B cell (primary cell): ENCODE data around the gene H2BK1. TPM values are rescaled to one million over a fixed set of nuclear protein-coding genes. Genes with fewer than 3 reads are reported as not detected.
A peak's percentile ranks its signal among the peaks of the same experiment; 100 is the strongest.

Experiments
- ATAC-seq: fragments of 200-7000 bp; cut with Tn5 transposase; one replicate; pipeline ENCODE4 v1.10.0; 2021; ENCODE audit warnings: low read depth, mild to moderate bottlenecking, moderate number of reproducible peaks, moderate library complexity
- CTCF ChIA-PET: fragments of 350-600 bp; sonication (Branson Sonifier 250); formaldehyde crosslinking; loops from one replicate; lab custom pipeline; 2021; ENCODE audit warnings: antibody characterized with exemption, inconsistent platforms; lab: Charles Lee
- POLR2A ChIA-PET: fragments of 350-600 bp; sonication (Branson Sonifier 250); formaldehyde crosslinking; loops from one replicate; lab custom pipeline; 2021; ENCODE audit warnings: antibody characterized with exemption; lab: Charles Lee
- DNase-seq: peaks from one replicate; pipeline ENCODE4 v3.0.0; 2013
- H2AFZ ChIP-seq: 2 replicates; pipeline ENCODE4 v1.6.1; 2012; ENCODE audit warnings: mild to moderate bottlenecking, low read depth, low read length; ENCODE audit not compliant: insufficient read depth, poor library complexity, severe bottlenecking
- H3K27ac ChIP-seq, 2 donors: 1 replicate in 1 of 2; 2 replicates in 1 of 2; pipeline ENCODE4 v1.5.1; 2012 to 2013; ENCODE audit warnings: low read length in 2 of 2, mild to moderate bottlenecking in 2 of 2, moderate library complexity in 1 of 2
- H3K27me3 ChIP-seq, 4 experiments: fragments of 200-600 bp in 1 of 4; sonication (generic) in 1 of 4; replicated peaks in 1 of 4; 1 replicate in 2 of 4; 2 replicates in 2 of 4; pipeline versions ENCODE4 v1.6.1 to v1.7.0; 2013 to 2016; ENCODE audit warnings: low read length in 3 of 4, mild to moderate bottlenecking in 2 of 4, mixed read lengths in 1 of 4, moderate library complexity in 1 of 4; ENCODE audit not compliant: insufficient read depth in 4 of 4, control insufficient read depth in 3 of 4; ENCODE audit errors: control extremely low read depth in 1 of 4
- H3K36me3 ChIP-seq, 2 experiments: replicated peaks in 1 of 2; 1 replicate in 1 of 2; 2 replicates in 1 of 2; pipeline versions ENCODE4 v1.6.1 to v1.7.1; 2013; ENCODE audit warnings: low read length in 1 of 2; ENCODE audit not compliant: insufficient read depth in 2 of 2, control insufficient read depth in 1 of 2; ENCODE audit errors: control extremely low read depth in 1 of 2, extremely low read depth in 1 of 2
- H3K4me1 ChIP-seq, 2 donors: fragments of 200-600 bp in 1 of 2; sonication (generic) in 1 of 2; 1 replicate in 1 of 2; 2 replicates in 1 of 2; pipeline versions ENCODE4 v1.5.1 to v1.6.1; 2013 to 2017; ENCODE audit warnings: low read length in 2 of 2; ENCODE audit not compliant: control insufficient read depth in 2 of 2, insufficient read depth in 2 of 2
- H3K4me2 ChIP-seq: replicated peaks from 2 replicates; pipeline ENCODE3; 2012; ENCODE audit warnings: mild to moderate bottlenecking, low read depth, low read length; ENCODE audit not compliant: poor library complexity, severe bottlenecking
- H3K4me3 ChIP-seq, 5 experiments: fragments of 200-600 bp in 1 of 5; sonication (generic) in 1 of 5; 1 replicate in 3 of 5; 2 replicates in 2 of 5; pipeline versions ENCODE4 v1.5.1 to v1.7.0; 2011 to 2016; ENCODE audit warnings: low read length in 4 of 5, mild to moderate bottlenecking in 4 of 5, low read depth in 2 of 5, control low read depth in 1 of 5, moderate library complexity in 1 of 5; ENCODE audit not compliant: insufficient read depth in 1 of 5; ENCODE audit errors: control extremely low read depth in 1 of 5, extremely low read depth in 1 of 5
- H3K79me2 ChIP-seq: fragments of 200-600 bp; sonication (generic); one replicate; pipeline ENCODE4 v1.6.0; 2016; ENCODE audit warnings: low read length; ENCODE audit not compliant: control insufficient read depth, insufficient read depth
- H3K9ac ChIP-seq: fragments of 200-600 bp; sonication (generic); 2 replicates; pipeline ENCODE4 v1.6.1; 2017; ENCODE audit warnings: mild to moderate bottlenecking, low read length, moderate library complexity
- H3K9me3 ChIP-seq, 3 donors: one replicate each; pipeline versions ENCODE4 v1.6.1 to v1.7.1; 2013; ENCODE audit warnings: low read length in 2 of 3; ENCODE audit not compliant: control insufficient read depth in 2 of 3, insufficient read depth in 1 of 3; ENCODE audit errors: control extremely low read depth in 1 of 3
- H4K20me1 ChIP-seq: 2 replicates; pipeline ENCODE4 v1.6.0; 2012; ENCODE audit warnings: mild to moderate bottlenecking, low read length; ENCODE audit not compliant: insufficient read depth, control insufficient read depth, poor library complexity, severe bottlenecking
- H3K27ac Mint-ChIP-seq: one replicate; pipeline ENCODE4 v1.8.0; 2021; ENCODE audit warnings: mixed read lengths
- H3K27me3 Mint-ChIP-seq: one replicate; pipeline ENCODE4 v1.8.0; 2021; ENCODE audit warnings: mixed read lengths
- H3K4me1 Mint-ChIP-seq: one replicate; pipeline ENCODE4 v1.8.0; 2021; ENCODE audit warnings: mixed read lengths
- H3K4me3 Mint-ChIP-seq: one replicate; pipeline ENCODE4 v1.8.0; 2021; ENCODE audit warnings: mixed read lengths
- H3K9me3 Mint-ChIP-seq: one replicate; pipeline ENCODE4 v1.8.0; 2022; ENCODE audit warnings: mixed read lengths; ENCODE audit not compliant: insufficient read depth
- CTCF ChIP-seq: fragments of 200-600 bp; IDR thresholded peaks from one replicate; pipeline ENCODE4 v1.8.0; 2022; ENCODE audit warnings: antibody characterized with exemption, mild to moderate bottlenecking
- EZH2 ChIP-seq: IDR thresholded peaks from 2 replicates; pipeline ENCODE4 v1.6.1; 2012; ENCODE audit warnings: borderline replicate concordance, low read depth, mild to moderate bottlenecking, moderate library complexity, low read length; ENCODE audit not compliant: insufficient read depth, poor library complexity, severe bottlenecking
- WGBS: methylation state at CpG from one replicate; pipeline ENCODE4 v1.1.5; 2013; ENCODE audit warnings: missing lambda C conversion rate; ENCODE audit not compliant: insufficient coverage; 5-methylcytosine and 5-hydroxymethylcytosine counted together
- intact Hi-C: fragments of 100-400 bp; cut with micrococcal nuclease; formaldehyde crosslinking; loops from one replicate; pipeline ENCODE4 v1.10.0; 2022
- polyA plus RNA-seq: library from polyadenylated mRNA; depleted of rRNA; stranded (reverse); fragments of >200 nt; gene quantifications from 2 replicates; pipeline ENCODE4 v1.2.3, GENCODE V29; 2012
- total RNA-seq, 2 donors: library from RNA; stranded (reverse); fragments of 120-200 nt in 1 of 2; gene quantifications; 1 replicate in 1 of 2; 2 replicates in 1 of 2; pipeline versions ENCODE4 v1.2.3 to v1.2.4, GENCODE V29; 2013 to 2022

H2BK1 gene
- total and polyA plus RNA-seq, 2 donors (not counting 1 experiment from before 2014, with no cell fraction given): 4.2 TPM; not detected in 1

GRCh38 chr7:151251328-151251688 is 41.0 kb upstream of the H2BK1 start:
- Histone ChIP-seq H3K36me3 (no peaks in the 10 kb centered on the region), H3K27ac (no peak overlapping the region), H3K4me2 (peak overlapping the region; percentile 87), H3K9ac (peak overlapping the region; percentile 48), H3K9me3 (peaks cover 0 to 7% (median 0%) of the 10 kb centered on the region in 3 donors), H3K4me1 (peaks cover 23 to 30% of the 10 kb centered on the region in 2 donors), H3K79me2 (no peaks in the 10 kb centered on the region), H3K4me3 (peak overlapping the region in 2 of 5 experiments; percentile 44 to 47), H2AFZ (peak overlapping the region; percentile 70), H4K20me1 (no peaks in the 10 kb centered on the region), H3K27me3 (peaks cover 0 to 58% (median 23%) of the 10 kb centered on the region in 4 experiments)
- POLR2A ChIA-PET: interaction anchor here (0.6 kb wide), 1 partner anchor 24 kb away, joined by 3 read pairs; the partner anchor contains the start of gene ABCF2
- Mint-ChIP-seq H3K4me3 (peak overlapping the region; percentile 70), H3K27ac (no peak overlapping the region), H3K27me3 (peaks cover 53% of the 10 kb centered on the region), H3K9me3 (no peaks in the 10 kb centered on the region), H3K4me1 (peaks cover 31% of the 10 kb centered on the region)
- CTCF ChIA-PET: interaction anchor here (2.0 kb wide), 1 partner anchor 8 kb away, joined by 8 read pairs; no protein-coding TSS in a partner anchor
- intact Hi-C loops: no loop called here
- no peak for DNase-seq
- no peak for ATAC-seq
- TF ChIP-seq EZH2 (no peak), CTCF (no peak)
- WGBS: 13% methylated on average over 19 of the region's 19 CpGs
